Measurements from ENCODE around the gene PSMA1.

- TF ChIP-seq CTCF (IDR thresholded peaks at IDR 0.05; ENCODE audit: insufficient read depth, low read depth, low read length), result no peak
- TF ChIP-seq EZH2 (IDR thresholded peaks at IDR 0.05; ENCODE audit: insufficient read depth, low read length), result no peak
Observed at GRCh38 chr11:14471127-14471526, 49.1 kb downstream of the PSMA1 start.

All from astrocyte (in vitro differentiated cells and primary cell).